GM19438 (cell line): Measurements from ENCODE around the gene UPK3BL2.
"Not testable (repeated sequence)": the region's sequence is repeated elsewhere in the genome, so short reads cannot be mapped to it uniquely, and the experiment has no call there.

Experiments
- ATAC-seq: cut with Tn5 transposase; IDR thresholded peaks from one replicate; pipeline ENCODE4 v1.9.1; 2021; ENCODE audit warnings: low read depth; ENCODE audit not compliant: unreplicated experiment

Gene UPK3BL2

GRCh38 chr7:102543596-102543995 is at the start of gene UPK3BL2:
TSS of gene UPK3BL2 (minus strand) at chr7:102543696. CDS start at chr7:102543636, 60 bp downstream.
- not testable (repeated sequence) for ATAC-seq

DNA sequence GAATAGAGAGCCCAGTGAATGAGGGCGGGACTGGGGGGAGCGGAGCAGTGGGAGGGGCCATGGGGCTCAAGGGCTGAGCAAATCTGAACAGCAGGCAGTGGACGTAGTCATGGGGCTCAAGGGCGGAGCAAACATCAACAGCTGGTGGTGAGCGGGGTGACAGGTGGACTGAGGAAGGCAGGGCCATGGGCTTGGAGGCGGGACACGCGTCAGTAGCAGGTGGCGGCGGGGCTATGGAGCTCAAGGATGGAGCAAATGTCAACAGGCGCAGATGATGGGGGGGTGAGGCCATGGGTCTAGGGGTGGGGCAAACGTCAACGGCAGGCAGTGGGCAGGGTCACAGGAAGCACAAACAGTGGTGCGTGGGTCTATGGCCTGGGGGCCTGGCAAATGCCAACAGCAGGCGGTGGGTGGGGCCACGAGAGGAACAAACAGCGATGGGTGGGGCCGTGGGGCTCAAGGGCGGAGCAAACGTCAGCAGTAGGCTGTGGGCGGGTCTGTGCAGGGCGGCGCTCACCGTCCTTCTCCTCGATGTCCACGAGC is 49.1 kb upstream of the UPK3BL2 start:
- ATAC-seq, result peak; percentile 52

DNA sequence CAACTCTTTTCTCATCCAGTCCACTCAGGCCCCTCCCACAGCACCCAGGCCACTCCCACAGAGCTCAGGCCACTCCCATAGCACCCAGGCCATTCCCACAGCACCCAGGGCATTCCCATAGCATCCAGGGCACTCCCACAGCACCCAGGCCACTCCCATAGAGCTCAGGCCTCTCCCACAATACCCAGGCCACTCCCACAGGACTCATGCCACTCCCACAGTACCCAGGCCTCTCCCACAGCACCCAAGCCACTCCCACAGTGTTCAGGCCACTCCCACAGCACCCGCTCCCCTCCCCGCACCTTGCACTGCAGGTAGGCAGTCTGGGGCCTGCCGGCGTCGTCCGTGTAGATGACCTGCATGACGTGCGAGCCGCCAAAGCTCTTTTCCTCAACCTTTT is 46.4 kb upstream of the UPK3BL2 start:
- peak; percentile 38 for ATAC-seq

- not testable (repeated sequence) for ATAC-seq
Measured at GRCh38 chr7:102583495-102583894, 40.0 kb upstream of the UPK3BL2 start.

DNA sequence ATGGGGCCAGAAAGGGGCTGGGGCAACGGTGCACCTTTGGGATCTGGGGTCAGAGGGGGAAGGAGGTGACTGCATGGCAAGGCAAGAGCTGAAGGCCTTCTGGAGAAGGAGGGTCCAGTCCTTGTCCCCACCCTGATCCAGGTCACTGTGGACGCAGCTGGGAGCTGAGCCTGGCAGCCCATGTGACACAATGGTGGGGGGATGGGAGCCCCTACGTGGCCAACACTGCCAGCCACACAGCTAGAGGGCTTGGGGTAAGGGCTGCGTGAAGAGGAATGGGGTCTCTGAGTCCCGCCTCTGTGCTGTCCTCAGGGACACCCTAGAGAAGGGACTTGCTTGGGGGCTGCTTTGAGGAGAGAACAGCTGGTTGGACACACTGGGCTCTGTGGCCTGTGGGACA is 38.2 kb upstream of the UPK3BL2 start:
- not testable (repeated sequence) for ATAC-seq

DNA sequence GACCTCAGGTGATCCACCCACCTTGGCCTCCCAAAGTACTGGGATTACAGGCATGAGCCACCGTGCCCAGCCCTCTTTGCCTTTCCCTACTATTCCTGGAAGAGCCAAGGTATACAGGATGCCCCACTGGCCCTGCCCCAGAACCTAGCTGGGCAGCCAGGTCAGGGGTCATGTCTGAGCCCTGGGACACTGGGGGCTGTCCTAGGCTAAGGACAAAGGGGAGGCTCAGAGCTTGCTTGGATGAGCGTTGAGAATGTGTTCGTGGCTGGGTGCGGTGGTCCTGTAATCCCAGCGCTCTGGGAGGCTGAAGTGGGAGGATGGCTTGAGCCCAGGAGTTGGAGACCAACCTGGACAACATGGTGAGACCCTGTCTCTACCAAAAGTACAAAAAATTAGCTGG is 35.0 kb upstream of the UPK3BL2 start:
- not testable (repeated sequence) for ATAC-seq

GRCh38 chr7:102577315-102578240 is 34.1 kb upstream of the UPK3BL2 start:
- ATAC-seq, result not testable (repeated sequence)

DNA sequence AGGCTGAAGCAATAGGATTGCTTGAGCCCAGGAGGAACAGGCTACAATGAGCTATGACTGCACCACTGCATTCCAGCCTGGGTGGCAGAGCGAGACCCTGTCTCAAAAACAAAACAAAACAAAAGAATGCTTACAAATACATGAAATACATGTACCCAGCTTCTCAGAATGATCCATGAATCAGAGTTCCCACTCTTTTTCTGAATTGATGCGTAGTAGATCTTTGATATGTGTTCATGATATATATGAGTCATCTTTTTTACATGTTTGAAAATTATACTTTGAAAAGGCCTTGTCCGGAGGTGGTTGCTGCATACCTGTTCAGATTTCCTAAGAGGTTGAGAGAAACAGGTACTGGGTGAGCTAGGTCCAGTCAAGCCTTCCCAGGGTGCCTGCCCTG is 32.9 kb upstream of the UPK3BL2 start:
- ATAC-seq, result not testable (repeated sequence)

GRCh38 chr7:102574607-102575006 is 31.1 kb upstream of the UPK3BL2 start:
- not testable (repeated sequence) for ATAC-seq

GRCh38 chr7:102572261-102573239 is 29.1 kb upstream of the UPK3BL2 start, which contains the start of gene POLR2J3:
TSS of gene POLR2J3 (minus strand) at chr7:102572583. CDS start at chr7:102572521, 62 bp downstream.
- peak; percentile 97 for ATAC-seq

- not testable (repeated sequence) for ATAC-seq
Measured at GRCh38 chr7:102568620-102569019, 25.1 kb upstream of the UPK3BL2 start.

GRCh38 chr7:102550808-102551422 is 7.4 kb upstream of the UPK3BL2 start, which contains the start of gene SPDYE2:
TSS of gene SPDYE2 (plus strand) at chr7:102551226. CDS start at chr7:102553256, 2,030 bp downstream.
- not testable (repeated sequence) for ATAC-seq

- ATAC-seq, result peak; percentile 82
Measured at GRCh38 chr7:102546353-102546752, 2.9 kb upstream of the UPK3BL2 start.

GRCh38 chr7:102545288-102545687 is 1.8 kb upstream of the UPK3BL2 start:
- not testable (repeated sequence) for ATAC-seq

GRCh38 chr7:102544372-102544771 is 876 bp upstream of the UPK3BL2 start:
- not testable (repeated sequence) for ATAC-seq

- not testable (repeated sequence) for ATAC-seq
Measured at GRCh38 chr7:102542771-102543170, 725 bp downstream of the UPK3BL2 start.

GRCh38 chr7:102542083-102542482 is 1.4 kb downstream of the UPK3BL2 start:
- ATAC-seq, result not testable (repeated sequence)

GRCh38 chr7:102540604-102541003 is 2.9 kb downstream of the UPK3BL2 start:
- not testable (repeated sequence) for ATAC-seq

- not testable (repeated sequence) for ATAC-seq
Measured at GRCh38 chr7:102535062-102535615, 8.4 kb downstream of the UPK3BL2 start.
